ENCODE measurements around the gene EMP2. TPM values are rescaled to one million over a fixed set of nuclear protein-coding genes. Genes with fewer than 3 reads are reported as not detected.

Gene EMP2
- total and polyA plus RNA-seq, 2 donors (not counting 1 experiment from before 2014, with no cell fraction given) = 22.5 to 36.8 TPM

DNA sequence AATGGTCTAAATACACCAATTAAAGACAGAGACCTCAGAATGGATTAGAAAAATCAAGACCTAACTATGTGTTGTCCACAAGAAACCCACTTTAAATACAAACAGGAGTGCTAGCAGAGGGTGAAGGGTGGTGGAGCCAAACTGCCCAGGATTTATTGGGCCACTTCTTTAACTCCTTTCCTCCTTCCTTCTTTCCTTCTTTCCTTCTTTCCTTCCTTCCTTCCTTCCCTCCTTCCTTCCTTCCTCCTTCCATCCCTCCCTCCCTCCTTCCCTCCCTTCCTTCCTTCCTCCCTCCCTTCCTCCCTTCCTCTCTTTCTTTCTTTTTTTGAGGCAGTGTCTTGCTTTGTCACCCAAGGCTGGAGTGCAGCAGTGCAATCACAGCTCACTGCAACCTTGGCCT is 34.3 kb upstream of the EMP2 start:
- H4K20me1 ChIP-seq (ENCODE audit: control insufficient read depth, extremely low read depth, insufficient read depth, low read length) = no peaks in the 10 kb centered on the region
- H3K4me2 ChIP-seq (ENCODE audit: extremely low read depth, insufficient read depth, low read length) = no peak overlapping the region
- DNase-seq (ENCODE audit: low read depth in 2 of 2) = no peak
- H3K9ac ChIP-seq (ENCODE audit: insufficient read depth, low read length) = no peak overlapping the region
- no peaks in the 10 kb centered on the region for H3K79me2 ChIP-seq (ENCODE audit: control insufficient read depth, insufficient read depth, low read length)
- no peaks in the 10 kb centered on the region for H3K36me3 ChIP-seq (ENCODE audit: control insufficient read depth, insufficient read depth, low read length)
- H3K27me3 ChIP-seq (ENCODE audit: control insufficient read depth, insufficient read depth, low read length) = no peaks in the 10 kb centered on the region
- TF ChIP-seq, protein P1, sequence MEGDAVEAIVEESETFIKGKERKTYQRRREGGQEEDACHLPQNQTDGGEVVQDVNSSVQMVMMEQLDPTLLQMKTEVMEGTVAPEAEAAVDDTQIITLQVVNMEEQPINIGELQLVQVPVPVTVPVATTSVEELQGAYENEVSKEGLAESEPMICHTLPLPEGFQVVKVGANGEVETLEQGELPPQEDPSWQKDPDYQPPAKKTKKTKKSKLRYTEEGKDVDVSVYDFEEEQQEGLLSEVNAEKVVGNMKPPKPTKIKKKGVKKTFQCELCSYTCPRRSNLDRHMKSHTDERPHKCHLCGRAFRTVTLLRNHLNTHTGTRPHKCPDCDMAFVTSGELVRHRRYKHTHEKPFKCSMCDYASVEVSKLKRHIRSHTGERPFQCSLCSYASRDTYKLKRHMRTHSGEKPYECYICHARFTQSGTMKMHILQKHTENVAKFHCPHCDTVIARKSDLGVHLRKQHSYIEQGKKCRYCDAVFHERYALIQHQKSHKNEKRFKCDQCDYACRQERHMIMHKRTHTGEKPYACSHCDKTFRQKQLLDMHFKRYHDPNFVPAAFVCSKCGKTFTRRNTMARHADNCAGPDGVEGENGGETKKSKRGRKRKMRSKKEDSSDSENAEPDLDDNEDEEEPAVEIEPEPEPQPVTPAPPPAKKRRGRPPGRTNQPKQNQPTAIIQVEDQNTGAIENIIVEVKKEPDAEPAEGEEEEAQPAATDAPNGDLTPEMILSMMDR (conservative IDR thresholded peaks at IDR 0.05 in 1 of 2, IDR thresholded peaks at IDR 0.05 in 1 of 2; ENCODE audit: low read depth in 1 of 2, low read length in 2 of 2) = no peak
- TF ChIP-seq EZH2 (IDR thresholded peaks at IDR 0.05; ENCODE audit: low read length, missing control alignments) = no peak
- H2AFZ ChIP-seq (ENCODE audit: low read length) = no peak overlapping the region
- no peaks in the 10 kb centered on the region for H3K4me1 ChIP-seq (ENCODE audit: control insufficient read depth, extremely low read depth, insufficient read depth, low read length)
- H3K4me3 ChIP-seq (replicated peaks in 1 of 4; ENCODE audit: control extremely low read depth in 1 of 4, insufficient read depth in 1 of 4, low read depth in 3 of 4, low read length in 4 of 4) = no peak overlapping the region
- no peaks in the 10 kb centered on the region for H3K9me3 ChIP-seq (ENCODE audit: control insufficient read depth, insufficient read depth, low read depth, low read length)
- H3K27ac ChIP-seq (ENCODE audit: insufficient read depth, low read length) = no peak overlapping the region

DNA sequence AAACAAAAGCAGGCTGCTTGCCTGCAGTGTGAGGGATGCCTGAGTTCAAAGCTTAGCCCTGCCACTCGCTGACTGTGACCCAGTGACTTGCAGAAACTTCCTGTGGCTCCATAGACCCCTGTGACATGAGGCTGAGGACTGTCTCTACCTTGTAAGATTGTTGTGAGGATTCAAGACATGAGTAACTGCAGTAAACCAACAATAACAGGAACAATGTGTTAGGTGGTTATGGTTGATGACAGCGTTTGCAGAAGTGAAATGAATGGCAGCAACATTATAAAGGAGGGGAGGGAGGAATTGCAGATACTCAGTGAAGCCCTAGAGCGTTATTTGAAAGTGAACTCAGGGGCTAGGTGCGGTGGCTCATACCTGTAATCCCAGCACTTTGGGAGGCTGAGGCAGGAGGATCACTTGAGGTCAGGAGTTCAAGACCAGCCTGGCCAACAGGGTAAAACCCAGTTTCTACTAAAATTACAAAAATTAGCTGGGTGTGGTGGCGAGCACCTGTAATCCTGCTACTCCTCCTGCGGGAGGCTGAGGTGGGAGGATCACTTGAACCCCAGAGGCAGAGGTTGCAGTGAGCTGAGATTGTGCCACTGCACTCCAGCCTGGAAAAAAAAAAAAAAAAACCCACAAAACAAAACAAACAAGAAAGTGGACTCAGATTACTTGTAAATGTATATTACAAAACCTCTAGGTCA is 33.5 kb upstream of the EMP2 start:
- no peak for TF ChIP-seq EZH2 (IDR thresholded peaks at IDR 0.05; ENCODE audit: low read length, missing control alignments)
- TF ChIP-seq, protein P1 (conservative IDR thresholded peaks at IDR 0.05 in 1 of 2, IDR thresholded peaks at IDR 0.05 in 1 of 2; ENCODE audit: low read depth in 1 of 2, low read length in 2 of 2) = no peak
- no peak overlapping the region for H3K9ac ChIP-seq (ENCODE audit: insufficient read depth, low read length)
- H3K36me3 ChIP-seq (ENCODE audit: control insufficient read depth, insufficient read depth, low read length) = no peaks in the 10 kb centered on the region
- no peaks in the 10 kb centered on the region for H3K27me3 ChIP-seq (ENCODE audit: control insufficient read depth, insufficient read depth, low read length)
- no peaks in the 10 kb centered on the region for H3K9me3 ChIP-seq (ENCODE audit: control insufficient read depth, insufficient read depth, low read depth, low read length)
- H3K4me1 ChIP-seq (ENCODE audit: control insufficient read depth, extremely low read depth, insufficient read depth, low read length) = peaks cover 4% of the 10 kb centered on the region
- no peak overlapping the region for H3K4me2 ChIP-seq (ENCODE audit: extremely low read depth, insufficient read depth, low read length)
- no peaks in the 10 kb centered on the region for H3K79me2 ChIP-seq (ENCODE audit: control insufficient read depth, insufficient read depth, low read length)
- DNase-seq (ENCODE audit: low read depth in 2 of 2) = no peak
- H3K27ac ChIP-seq (ENCODE audit: insufficient read depth, low read length) = no peak overlapping the region
- no peaks in the 10 kb centered on the region for H4K20me1 ChIP-seq (ENCODE audit: control insufficient read depth, extremely low read depth, insufficient read depth, low read length)
- no peak overlapping the region for H3K4me3 ChIP-seq (replicated peaks in 1 of 4; ENCODE audit: control extremely low read depth in 1 of 4, insufficient read depth in 1 of 4, low read depth in 3 of 4, low read length in 4 of 4)
- no peak overlapping the region for H2AFZ ChIP-seq (ENCODE audit: low read length)

DNA sequence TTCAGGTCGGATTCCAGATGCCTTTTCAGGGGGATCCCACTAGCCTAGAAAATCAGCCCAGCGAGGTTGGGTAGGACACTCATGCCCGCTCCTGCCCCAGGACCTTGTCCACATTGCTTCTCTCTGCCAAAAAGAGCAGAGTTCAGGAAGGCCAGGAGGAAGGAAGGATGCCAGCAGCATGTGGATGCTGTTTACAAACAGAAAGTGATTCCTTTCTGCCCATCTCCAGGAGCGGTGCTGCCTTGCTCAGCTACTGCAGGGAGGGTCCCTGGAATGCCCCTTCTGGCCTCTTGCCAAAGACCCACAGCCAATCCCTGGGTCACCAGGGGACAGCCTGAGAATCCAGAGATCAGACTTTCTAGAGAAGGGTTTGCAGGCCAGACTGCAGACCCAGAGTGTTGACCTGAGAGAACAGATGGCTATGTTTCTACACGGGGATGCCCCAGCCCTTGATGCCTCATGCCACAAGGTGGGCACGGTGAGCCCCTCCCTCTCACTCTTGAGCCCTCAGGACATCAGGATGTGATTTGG is 32.3 kb upstream of the EMP2 start:
- peaks cover 8% of the 10 kb centered on the region for H3K4me1 ChIP-seq (ENCODE audit: control insufficient read depth, extremely low read depth, insufficient read depth, low read length)
- no peaks in the 10 kb centered on the region for H3K9me3 ChIP-seq (ENCODE audit: control insufficient read depth, insufficient read depth, low read depth, low read length)
- H3K4me2 ChIP-seq (ENCODE audit: extremely low read depth, insufficient read depth, low read length) = no peak overlapping the region
- no peaks in the 10 kb centered on the region for H3K27me3 ChIP-seq (ENCODE audit: control insufficient read depth, insufficient read depth, low read length)
- no peaks in the 10 kb centered on the region for H4K20me1 ChIP-seq (ENCODE audit: control insufficient read depth, extremely low read depth, insufficient read depth, low read length)
- no peaks in the 10 kb centered on the region for H3K36me3 ChIP-seq (ENCODE audit: control insufficient read depth, insufficient read depth, low read length)
- no peak overlapping the region for H3K4me3 ChIP-seq (replicated peaks in 1 of 4; ENCODE audit: control extremely low read depth in 1 of 4, insufficient read depth in 1 of 4, low read depth in 3 of 4, low read length in 4 of 4)
- no peak overlapping the region for H2AFZ ChIP-seq (ENCODE audit: low read length)
- DNase-seq (ENCODE audit: low read depth in 2 of 2) = no peak
- TF ChIP-seq EZH2 (IDR thresholded peaks at IDR 0.05; ENCODE audit: low read length, missing control alignments) = no peak
- TF ChIP-seq, protein P1 (conservative IDR thresholded peaks at IDR 0.05 in 1 of 2, IDR thresholded peaks at IDR 0.05 in 1 of 2; ENCODE audit: low read depth in 1 of 2, low read length in 2 of 2) = no peak
- no peaks in the 10 kb centered on the region for H3K79me2 ChIP-seq (ENCODE audit: control insufficient read depth, insufficient read depth, low read length)
- H3K27ac ChIP-seq (ENCODE audit: insufficient read depth, low read length) = no peak overlapping the region
- H3K9ac ChIP-seq (ENCODE audit: insufficient read depth, low read length) = no peak overlapping the region

Measured in fibroblast of lung (primary cell).